ENCODE data around the gene TMEM205.

Gene TMEM205

GRCh38 chr19:11299946-11300810 lies 45.9 kb downstream of the TMEM205 start:
- no peak for DNase-seq (ENCODE audit: low spot score)

DNA sequence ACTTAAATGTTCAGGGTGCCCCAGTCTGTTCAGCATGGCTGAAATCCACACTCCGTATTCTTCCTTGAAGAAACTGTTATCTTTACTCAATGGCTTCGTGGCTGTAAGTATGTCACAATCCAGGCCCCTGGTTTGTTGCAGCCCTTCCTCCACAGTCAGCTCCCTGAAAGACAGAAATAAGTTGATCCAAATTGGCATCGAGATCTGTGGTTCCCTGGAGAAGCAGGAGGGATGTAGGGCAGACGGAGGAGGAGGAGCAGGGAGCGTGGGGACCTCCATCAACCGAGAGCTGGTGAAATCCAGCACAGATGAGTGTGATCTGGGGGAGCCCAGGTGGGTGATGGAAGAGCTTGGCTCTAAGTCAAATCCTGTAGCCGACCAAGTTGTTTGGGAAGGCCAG lies 49.8 kb downstream of the TMEM205 start:
- no peak for DNase-seq (ENCODE audit: low spot score)

DNA sequence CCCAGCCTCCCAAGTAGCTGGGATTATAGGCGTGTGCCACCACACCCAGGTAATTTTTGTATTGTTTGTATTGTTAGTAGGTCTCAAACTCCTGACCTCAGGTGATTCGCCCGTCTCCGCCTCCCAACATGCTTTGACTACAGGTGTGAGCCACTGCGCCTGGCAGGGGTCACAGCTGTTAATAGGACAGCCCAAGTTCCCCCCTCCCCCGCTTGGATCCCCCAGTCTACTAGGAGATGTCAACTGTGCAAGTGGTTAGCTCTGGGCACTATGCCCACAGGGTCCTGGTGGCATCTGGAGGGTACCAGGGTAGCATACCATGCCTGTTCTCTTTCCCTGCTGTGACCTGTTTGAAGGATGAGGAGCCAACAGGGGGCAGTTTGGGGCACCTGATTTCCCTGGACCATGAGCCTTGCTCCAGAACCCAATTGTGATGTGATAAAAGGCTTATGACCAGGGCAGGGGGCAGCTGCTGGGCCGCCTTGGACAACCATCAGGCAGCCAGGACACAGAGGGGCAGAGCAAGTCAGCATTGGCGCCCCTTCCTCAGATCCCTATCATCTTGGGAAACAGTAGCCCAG lies 50.3 kb downstream of the TMEM205 start, which contains the start of gene TSPAN16:
TSPAN16 (plus strand) TSS at position 496 of the 581 bp plus-strand sequence. CDS start 138 bp downstream, outside the sequence.
- no peak for DNase-seq (ENCODE audit: low spot score)

DNA sequence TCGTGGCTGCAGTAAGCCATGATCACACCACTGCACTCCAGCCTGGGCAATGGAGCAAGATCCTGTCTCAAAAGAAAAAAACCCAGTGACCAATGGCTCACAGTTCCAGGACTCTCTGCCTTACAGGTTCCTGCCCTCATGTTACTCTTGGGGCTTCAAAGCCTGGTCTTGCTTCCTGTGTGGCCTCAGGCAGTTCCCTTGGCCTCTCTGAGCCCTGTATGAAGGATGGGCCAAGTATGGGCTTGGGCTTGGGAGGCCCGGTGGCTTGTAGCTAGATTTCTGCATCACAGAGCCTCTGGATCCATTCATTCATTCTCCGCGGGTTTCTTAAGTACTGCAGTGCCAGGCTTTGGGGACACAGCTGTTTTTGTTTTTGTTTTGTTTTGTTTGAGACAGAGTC lies 50.9 kb downstream of the TMEM205 start:
- no peak for DNase-seq (ENCODE audit: low spot score)

DNA sequence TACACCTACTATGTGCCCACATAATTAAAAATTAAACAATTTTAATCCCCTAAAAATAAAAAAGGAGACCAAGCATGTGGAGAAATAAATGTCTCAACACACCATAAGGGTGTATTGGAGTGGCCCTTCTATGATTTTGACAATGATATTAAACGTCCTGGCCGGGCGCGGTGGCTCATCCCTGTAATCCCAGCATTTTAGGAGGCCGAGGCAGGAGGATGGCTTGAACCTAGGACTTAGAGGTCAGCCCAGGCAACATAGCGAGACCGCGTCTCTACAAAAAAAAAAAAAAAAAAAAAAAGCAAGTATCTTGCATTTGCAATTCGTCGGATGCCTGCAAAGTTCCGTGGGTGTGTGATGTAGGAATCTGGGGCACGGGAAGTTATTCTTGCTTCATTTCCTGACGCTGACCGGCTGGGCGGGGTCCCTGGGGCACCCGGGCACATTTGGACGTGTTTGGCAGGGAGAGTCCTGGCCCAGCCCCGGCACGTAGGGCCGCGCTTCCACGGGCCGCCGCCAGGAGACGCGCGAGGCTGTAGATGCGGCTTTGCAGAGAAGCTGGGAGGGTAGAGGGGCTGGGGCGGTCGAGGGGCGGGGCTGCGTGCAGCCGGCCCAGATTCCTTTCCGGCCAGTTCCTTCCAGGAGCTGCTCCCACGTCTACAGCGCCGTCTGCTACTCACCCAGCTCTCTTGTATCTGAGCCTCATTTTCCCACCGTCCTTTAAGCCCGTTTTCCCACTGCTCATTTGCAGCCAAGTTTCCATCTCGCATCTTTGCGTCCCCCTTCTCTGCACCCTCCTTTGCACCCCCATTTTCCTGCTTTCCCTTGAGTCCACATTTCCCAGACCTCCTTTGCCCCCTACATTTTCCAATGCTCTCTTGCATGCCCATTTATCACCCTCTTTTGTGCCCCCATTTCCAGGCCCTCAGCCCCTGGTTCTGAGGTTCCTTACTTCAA lies 52.4 kb downstream of the TMEM205 start:
- DNase-seq (ENCODE audit: low spot score): peak; percentile 97

Data from left forelimb (tissue), 1 donor.